ENCODE results near the gene SYNDIG1. TPM values are rescaled to one million over a fixed set of nuclear protein-coding genes. Genes with fewer than 3 reads are reported as not detected.

The SYNDIG1 gene
- total and polyA plus RNA-seq, 2 donors (not counting 1 experiment from before 2014, with no cell fraction given): not detected

DNA sequence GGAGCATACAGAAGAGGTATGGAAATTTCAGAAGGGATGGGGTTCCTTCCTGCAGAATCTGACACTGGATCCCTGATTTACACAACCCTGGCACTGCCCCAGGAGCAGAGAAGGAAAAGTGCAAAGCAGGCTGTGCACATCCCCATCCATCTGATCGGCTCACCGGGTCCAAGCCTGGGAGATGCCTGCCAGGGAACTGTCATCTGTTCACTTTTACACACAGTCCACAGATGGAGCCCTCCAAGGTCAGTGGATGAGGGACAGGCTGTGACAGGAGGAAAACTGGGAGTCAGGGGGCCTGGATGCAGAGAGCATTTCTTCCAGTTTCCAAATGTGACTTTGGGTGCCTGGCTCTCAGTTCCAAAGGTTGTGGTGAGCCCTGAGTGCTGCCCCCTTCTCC is 11.0 kb upstream of the SYNDIG1 start:
- H2AFZ ChIP-seq (ENCODE audit: insufficient read depth, low read depth, low read length, poor library complexity, severe bottlenecking): no peak overlapping the region
- no peaks in the 10 kb centered on the region for H3K4me1 ChIP-seq (ENCODE audit: control insufficient read depth in 2 of 2, insufficient read depth in 2 of 2, low read length in 2 of 2)
- WGBS (ENCODE audit: insufficient coverage): no CpG with 5 or more reads among the region's 2 CpGs
- TF ChIP-seq EZH2 (IDR thresholded peaks at IDR 0.05; ENCODE audit: borderline replicate concordance, insufficient read depth, low read depth, low read length, poor library complexity, severe bottlenecking): no peak
- TF ChIP-seq, protein P1, sequence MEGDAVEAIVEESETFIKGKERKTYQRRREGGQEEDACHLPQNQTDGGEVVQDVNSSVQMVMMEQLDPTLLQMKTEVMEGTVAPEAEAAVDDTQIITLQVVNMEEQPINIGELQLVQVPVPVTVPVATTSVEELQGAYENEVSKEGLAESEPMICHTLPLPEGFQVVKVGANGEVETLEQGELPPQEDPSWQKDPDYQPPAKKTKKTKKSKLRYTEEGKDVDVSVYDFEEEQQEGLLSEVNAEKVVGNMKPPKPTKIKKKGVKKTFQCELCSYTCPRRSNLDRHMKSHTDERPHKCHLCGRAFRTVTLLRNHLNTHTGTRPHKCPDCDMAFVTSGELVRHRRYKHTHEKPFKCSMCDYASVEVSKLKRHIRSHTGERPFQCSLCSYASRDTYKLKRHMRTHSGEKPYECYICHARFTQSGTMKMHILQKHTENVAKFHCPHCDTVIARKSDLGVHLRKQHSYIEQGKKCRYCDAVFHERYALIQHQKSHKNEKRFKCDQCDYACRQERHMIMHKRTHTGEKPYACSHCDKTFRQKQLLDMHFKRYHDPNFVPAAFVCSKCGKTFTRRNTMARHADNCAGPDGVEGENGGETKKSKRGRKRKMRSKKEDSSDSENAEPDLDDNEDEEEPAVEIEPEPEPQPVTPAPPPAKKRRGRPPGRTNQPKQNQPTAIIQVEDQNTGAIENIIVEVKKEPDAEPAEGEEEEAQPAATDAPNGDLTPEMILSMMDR (IDR thresholded peaks at IDR 0.05): no peak
- DNase-seq (no peak), ATAC-seq (ENCODE audit: low read depth) (no peak)
- H3K27me3 ChIP-seq (replicated peaks in 1 of 4; ENCODE audit: control extremely low read depth in 1 of 4, control insufficient read depth in 3 of 4, insufficient read depth in 4 of 4, low read length in 3 of 4): no peaks in the 10 kb centered on the region
- intact Hi-C loops (cut with micrococcal nuclease): no loop called here
- H3K4me3 Mint-ChIP-seq: no peak overlapping the region
- ChIA-PET POLR2A (no interaction called here), CTCF (no interaction called here)
- no peaks in the 10 kb centered on the region for H3K36me3 ChIP-seq (replicated peaks in 1 of 2; ENCODE audit: control extremely low read depth in 1 of 2, control insufficient read depth in 1 of 2, extremely low read depth in 1 of 2, insufficient read depth in 2 of 2, low read length in 1 of 2)
- no peak overlapping the region for H3K27ac Mint-ChIP-seq
- H3K9me3 Mint-ChIP-seq (ENCODE audit: insufficient read depth): no peaks in the 10 kb centered on the region
- H3K9ac ChIP-seq (ENCODE audit: low read length): no peak overlapping the region
- H3K9me3 ChIP-seq (ENCODE audit: control extremely low read depth in 1 of 3, control insufficient read depth in 2 of 3, insufficient read depth in 1 of 3, low read length in 2 of 3): no peaks in the 10 kb centered on the region
- H4K20me1 ChIP-seq (ENCODE audit: control insufficient read depth, insufficient read depth, low read length, poor library complexity, severe bottlenecking): no peaks in the 10 kb centered on the region
- no peaks in the 10 kb centered on the region for H3K79me2 ChIP-seq (ENCODE audit: control insufficient read depth, insufficient read depth, low read length)
- peaks cover 6% of the 10 kb centered on the region for H3K27me3 Mint-ChIP-seq
- no peak overlapping the region for H3K4me2 ChIP-seq (replicated peaks; ENCODE audit: low read depth, low read length, poor library complexity, severe bottlenecking)
- no peak overlapping the region for H3K27ac ChIP-seq (ENCODE audit: low read length in 2 of 2)
- no peak overlapping the region for H3K4me3 ChIP-seq (ENCODE audit: control extremely low read depth in 1 of 5, extremely low read depth in 1 of 5, insufficient read depth in 1 of 5, low read depth in 2 of 5, low read length in 4 of 5)
- no peaks in the 10 kb centered on the region for H3K4me1 Mint-ChIP-seq

- no peaks in the 10 kb centered on the region for H3K4me1 Mint-ChIP-seq
Observed at GRCh38 chr20:24459733-24460132, 9.7 kb upstream of the SYNDIG1 start.

More at GRCh38 chr20:24459733-24460132, 9.7 kb upstream of the SYNDIG1 start:
- peaks cover 6% of the 10 kb centered on the region for H3K27me3 Mint-ChIP-seq
- DNase-seq (no peak), ATAC-seq (ENCODE audit: low read depth) (no peak)
- Histone ChIP-seq H3K9me3 (ENCODE audit: control extremely low read depth in 1 of 3, control insufficient read depth in 2 of 3, insufficient read depth in 1 of 3, low read length in 2 of 3) (no peaks in the 10 kb centered on the region), H3K4me2 (replicated peaks; ENCODE audit: low read depth, low read length, poor library complexity, severe bottlenecking) (no peak overlapping the region), H3K4me3 (ENCODE audit: control extremely low read depth in 1 of 5, extremely low read depth in 1 of 5, insufficient read depth in 1 of 5, low read depth in 2 of 5, low read length in 4 of 5) (no peak overlapping the region), H3K36me3 (replicated peaks in 1 of 2; ENCODE audit: control extremely low read depth in 1 of 2, control insufficient read depth in 1 of 2, extremely low read depth in 1 of 2, insufficient read depth in 2 of 2, low read length in 1 of 2) (no peaks in the 10 kb centered on the region), H4K20me1 (ENCODE audit: control insufficient read depth, insufficient read depth, low read length, poor library complexity, severe bottlenecking) (no peaks in the 10 kb centered on the region), H3K4me1 (ENCODE audit: control insufficient read depth in 2 of 2, insufficient read depth in 2 of 2, low read length in 2 of 2) (no peaks in the 10 kb centered on the region), H3K27me3 (replicated peaks in 1 of 4; ENCODE audit: control extremely low read depth in 1 of 4, control insufficient read depth in 3 of 4, insufficient read depth in 4 of 4, low read length in 3 of 4) (peaks cover 0 to 3% (median 0%) of the 10 kb centered on the region in 4 experiments), H3K27ac (ENCODE audit: low read length in 2 of 2) (no peak overlapping the region), H2AFZ (ENCODE audit: insufficient read depth, low read depth, low read length, poor library complexity, severe bottlenecking) (no peak overlapping the region), H3K9ac (ENCODE audit: low read length) (no peak overlapping the region), H3K79me2 (ENCODE audit: control insufficient read depth, insufficient read depth, low read length) (no peaks in the 10 kb centered on the region)
- H3K4me3 Mint-ChIP-seq: no peak overlapping the region
- H3K27ac Mint-ChIP-seq: no peak overlapping the region
- no peaks in the 10 kb centered on the region for H3K9me3 Mint-ChIP-seq (ENCODE audit: insufficient read depth)
- intact Hi-C loops (cut with micrococcal nuclease): no loop called here
- no CpG with 5 or more reads among the region's 2 CpGs for WGBS (ENCODE audit: insufficient coverage)
- CTCF ChIA-PET: no interaction called here
- TF ChIP-seq, protein P1 (IDR thresholded peaks at IDR 0.05): no peak
- TF ChIP-seq EZH2 (IDR thresholded peaks at IDR 0.05; ENCODE audit: borderline replicate concordance, insufficient read depth, low read depth, low read length, poor library complexity, severe bottlenecking): no peak
- POLR2A ChIA-PET: no interaction called here
